Activated T-cell treated with anti-CD3 and anti-CD28 coated beads for 1 hour (primary cell): ENCODE measurements around the gene TTLL6.
"Not testable (repeated sequence)": the region's sequence is repeated elsewhere in the genome, so short reads cannot be mapped to it uniquely, and the experiment has no call there.

ENCODE experiments used
- DNase-seq: peaks from one replicate; pipeline ENCODE4 v3.0.0-alpha.2; 2020; ENCODE audit warnings: low read depth

TTLL6 gene

DNA sequence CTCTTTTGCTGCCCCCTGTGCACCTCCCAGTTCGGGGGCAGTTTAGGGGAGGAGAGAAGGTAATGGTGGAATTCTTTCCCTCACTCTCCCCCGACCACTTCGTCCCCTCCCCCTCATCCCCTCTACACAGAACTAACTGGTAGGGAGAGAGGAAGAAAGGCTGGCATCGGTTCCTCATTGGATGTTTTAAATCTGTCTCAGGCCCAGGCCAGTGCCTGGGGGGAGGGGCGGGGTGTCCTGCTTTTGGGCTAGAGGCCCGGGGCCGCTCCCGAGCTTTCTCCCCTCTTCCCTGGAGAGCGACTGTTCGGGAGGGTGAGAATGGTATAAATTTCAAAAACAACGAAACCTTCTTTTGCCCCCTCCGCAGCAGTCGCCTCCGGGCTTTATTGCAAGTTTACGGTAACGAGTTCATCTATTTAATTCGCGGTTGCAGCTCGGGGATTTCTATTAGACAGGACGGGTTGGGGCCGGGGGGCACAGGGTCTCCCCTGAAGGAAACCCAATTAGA is 94.1 kb downstream of the TTLL6 start, which contains the start of gene PRAC2:
PRAC2 (plus strand) TSS at position 271 of the 508 bp plus-strand sequence. CDS start 1,226 bp downstream, outside the sequence.
- no peak for DNase-seq

DNA sequence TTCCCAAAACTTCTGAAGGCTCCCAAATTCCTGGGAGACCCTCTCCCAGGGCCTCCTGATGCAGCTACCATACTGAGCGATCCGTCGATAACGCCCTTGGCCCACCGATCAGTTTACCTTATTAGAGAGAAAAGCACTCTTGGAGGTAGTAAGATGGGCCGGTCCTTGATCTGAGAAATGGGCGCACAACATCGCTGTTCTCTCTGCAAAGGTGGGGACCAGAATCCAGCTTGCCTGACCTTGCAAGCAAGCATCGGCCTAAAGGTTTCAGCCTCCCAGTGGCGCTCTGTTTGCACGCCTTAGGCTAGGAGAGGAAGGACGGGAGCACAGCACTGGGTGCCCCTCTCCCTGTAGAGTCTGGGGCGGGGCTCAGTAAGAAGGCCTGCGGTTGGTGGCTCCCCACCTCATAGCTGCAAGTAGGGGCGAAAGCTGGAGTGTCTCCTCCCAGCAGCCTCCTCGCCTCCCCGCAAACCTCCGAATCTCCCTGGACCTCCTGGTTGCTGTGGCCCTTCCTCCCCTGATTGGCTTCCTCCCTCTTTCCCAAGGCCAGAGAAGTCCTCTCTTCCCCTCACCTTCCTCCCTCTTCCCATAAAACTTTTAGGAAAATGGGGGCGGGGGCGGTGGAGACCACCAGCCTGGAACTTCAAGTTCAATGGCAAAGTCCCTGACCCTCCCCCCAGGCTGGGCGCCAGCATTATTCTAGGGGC is 94.7 kb downstream of the TTLL6 start, which contains the start of gene PRAC1:
PRAC1 (minus strand) TSS at position 318 of the 707 bp plus-strand sequence; CDS start at position 192, 126 bp downstream.
- no peak for DNase-seq

DNA sequence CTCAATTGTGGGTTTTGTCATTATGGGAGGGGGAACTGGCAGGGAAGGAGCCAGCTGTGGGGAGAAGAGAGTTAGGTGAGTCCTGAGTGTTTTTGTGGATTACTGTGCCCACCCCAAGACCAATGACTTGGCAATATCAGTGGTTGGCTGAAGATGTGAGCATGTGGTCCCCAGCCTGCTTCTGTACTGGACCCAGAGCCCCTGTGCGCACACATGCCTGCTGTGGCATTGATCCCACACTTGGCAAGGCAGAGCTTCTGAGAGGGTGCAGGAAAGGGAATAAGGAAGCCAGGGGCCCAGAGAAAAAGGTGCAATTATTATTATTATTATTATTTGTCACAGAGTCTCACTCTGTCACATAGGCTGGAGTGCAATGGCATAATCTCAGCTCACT is 96.0 kb downstream of the TTLL6 start:
- no peak for DNase-seq

DNA sequence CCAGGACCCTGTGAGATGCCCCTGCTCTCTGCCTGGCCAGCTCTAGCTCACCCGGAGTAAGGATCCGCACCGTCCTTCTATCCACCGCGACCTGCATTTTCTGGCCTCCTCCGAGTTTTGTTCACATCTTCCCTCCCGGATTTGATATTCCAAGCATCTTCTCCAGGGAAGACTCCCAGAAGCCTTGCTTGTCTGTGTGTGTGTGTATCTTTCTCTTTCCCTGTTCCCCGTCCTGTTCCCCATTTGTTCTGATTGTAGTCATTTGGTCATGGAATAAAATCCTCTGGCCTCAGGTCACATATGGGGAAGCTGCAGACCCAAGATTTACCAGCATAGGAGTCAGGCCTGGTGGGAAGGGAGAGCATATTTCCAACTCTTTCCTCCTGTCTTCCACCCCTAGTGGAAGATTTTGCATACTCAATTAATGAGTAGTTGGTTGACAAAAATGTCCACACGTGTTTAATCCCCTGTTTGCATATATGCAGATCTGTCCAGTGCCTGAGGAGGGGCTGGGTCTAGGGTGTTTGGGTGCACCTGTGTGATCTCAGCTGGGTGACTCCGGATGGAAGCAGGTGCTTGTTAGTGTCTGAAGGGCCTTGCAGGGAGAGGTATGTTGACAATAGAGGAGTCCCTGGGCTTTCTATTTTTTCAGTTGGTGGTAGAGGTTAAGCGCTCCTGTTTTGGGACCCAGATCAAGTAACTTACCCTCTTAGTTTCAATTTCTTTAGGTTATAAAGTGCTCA is 96.6 kb downstream of the TTLL6 start:
- no peak for DNase-seq

DNA sequence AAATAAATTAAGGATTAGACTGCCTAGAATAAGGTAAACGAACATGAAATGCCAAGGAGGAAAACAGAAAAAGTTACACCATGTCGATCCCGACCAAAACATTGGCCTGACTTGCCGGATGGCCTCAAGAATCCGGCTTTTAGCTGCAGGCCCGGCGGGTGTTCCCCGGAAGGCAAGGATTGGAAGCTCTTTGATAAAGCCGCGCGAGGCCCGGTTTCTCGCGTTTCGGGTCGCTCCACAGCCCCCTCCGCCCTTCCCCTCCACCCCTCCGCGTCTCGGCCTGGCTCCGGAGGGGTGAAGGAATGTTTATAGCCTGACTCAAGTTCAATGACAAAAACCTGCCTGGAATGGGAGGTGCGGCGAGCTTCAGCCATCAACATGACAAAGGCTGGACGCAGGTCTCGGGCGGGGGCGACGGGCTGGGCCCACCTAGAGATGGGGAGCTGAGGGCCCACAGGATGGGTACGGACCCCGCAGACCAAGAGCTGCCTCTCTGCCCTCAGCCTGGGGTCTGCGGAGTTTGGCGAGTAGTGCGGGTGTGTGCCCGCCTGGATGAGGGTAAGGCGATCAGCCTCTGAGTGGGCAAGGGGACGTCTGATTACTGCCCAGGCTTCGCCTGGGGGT is 97.3 kb downstream of the TTLL6 start:
- no peak for DNase-seq

DNA sequence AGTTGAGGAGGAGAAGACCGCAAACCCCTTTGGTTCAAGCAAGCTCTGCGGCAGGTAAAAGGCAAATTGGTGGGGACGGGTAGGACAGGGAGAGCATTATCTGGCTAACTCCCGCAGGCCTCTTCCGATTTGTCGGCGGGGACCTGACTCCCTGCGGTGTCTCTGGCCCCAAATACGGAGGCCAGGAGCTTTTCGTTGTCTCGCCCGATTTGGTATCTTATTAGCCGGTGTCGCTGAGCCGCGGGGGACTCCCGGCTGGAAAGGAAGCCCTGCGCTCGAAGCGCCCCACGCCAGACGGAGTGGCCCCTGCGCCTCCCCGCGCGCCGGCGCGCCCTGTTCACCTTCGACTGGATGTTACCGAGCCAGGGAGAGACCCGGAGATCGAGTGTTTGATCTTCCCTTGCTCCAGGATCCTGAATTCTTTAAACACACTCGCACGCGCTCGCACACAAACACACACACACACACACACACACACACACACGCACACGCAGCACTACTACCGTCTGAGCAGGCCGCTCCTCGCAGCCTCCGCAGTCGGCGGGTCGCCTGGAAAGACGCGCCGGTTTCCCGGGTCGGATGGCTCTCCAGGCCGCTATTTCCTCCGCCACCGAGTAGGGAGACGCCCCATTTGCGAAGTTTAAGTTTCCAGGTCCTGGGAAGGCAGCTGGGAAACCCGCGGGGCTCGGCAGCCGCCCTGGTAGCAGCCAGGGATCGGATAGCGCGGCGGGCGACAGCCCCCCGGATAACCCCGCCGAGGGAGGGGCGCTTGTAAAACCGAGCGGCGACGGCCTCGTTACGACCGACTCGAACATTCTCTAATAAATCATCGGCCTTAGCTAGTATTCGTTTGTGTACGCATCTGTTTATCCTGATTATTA is 98.0 kb downstream of the TTLL6 start:
- DNase-seq, result no peak

DNA sequence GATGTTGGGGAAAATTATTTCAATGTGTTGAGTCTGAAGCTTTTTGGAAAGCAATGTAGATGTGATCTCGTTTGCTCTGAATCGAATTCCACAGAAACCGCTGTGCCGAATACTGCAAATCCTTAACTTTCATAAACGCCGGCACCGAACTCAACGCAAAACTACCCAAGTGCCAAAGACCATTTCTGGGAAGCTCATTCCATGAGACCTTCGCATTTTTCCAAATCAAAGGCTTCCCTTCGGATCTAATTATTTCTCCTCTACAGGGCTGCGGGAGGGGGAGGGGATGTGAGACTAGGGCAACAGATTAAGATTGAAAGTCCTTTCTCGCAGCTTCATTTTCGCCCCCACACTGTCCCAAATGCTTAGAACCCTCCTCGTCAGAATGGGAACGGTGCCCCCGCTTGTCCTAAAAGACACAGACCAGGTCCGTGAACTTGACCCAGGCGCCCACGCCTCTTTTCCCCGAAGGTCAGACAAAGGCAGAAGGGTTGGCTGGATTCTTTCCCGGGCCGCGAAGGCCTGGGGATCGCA is 98.7 kb downstream of the TTLL6 start:
- DNase-seq, result no peak

DNA sequence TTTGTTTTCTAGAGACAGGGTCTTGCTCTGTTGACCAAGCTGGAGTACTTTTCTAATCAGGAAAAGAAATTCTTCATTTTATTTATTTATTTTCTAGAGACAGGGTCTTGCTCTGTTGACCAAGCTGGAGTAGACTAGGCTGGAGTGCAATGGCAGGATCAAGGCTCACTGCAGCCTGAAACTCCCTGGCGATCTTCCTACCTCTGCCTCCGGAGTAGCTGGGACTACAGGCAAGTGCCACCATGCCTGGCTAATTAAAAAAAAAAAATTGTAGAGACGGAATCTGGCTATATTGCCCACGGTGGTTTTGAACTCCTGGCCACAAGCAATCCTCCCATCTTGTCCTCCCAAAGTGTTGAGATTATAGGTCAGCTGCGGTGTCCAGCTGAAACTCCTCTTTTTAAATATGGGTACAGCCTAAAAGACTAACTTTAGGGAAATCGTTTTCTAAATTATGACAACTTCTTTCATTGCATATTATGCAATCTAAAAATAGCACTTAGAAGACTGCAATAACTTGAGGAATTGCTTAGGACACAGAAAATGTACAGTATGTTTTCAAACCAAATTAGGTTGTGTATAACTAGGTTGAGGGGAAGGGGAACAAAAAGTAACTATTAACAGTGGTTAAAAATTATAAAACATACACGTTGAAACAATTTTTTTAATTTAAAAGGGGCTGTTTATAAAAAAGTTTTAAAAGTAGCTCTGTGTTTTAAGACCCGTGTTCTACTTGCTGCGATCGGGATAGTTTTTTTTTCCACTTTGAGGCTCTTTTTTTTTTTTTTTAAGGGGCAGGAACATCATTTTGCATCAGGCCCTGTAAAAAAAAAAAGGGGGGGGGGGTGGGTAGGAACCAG is 99.4 kb downstream of the TTLL6 start:
- DNase-seq, result no peak

DNA sequence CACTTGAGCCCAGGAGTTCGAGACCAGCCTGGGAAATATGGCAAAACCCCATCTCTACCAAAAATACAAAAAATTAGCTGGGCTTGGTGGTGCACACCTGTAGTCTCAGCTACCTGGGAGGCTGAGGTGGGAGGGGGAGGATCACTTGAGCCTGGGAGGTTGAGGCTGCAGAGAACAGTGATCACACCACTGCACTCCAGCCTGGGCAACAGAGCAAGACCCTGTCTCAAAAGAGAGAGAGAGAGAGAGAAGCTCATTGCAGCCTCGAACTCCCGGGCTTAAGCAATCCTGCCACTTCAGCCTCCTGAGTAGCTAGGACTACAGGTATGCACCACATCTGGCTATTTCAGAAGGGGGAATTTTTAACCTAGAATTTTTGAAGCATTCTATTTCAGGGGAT is 100.5 kb downstream of the TTLL6 start:
- DNase-seq, result not testable (repeated sequence)

DNA sequence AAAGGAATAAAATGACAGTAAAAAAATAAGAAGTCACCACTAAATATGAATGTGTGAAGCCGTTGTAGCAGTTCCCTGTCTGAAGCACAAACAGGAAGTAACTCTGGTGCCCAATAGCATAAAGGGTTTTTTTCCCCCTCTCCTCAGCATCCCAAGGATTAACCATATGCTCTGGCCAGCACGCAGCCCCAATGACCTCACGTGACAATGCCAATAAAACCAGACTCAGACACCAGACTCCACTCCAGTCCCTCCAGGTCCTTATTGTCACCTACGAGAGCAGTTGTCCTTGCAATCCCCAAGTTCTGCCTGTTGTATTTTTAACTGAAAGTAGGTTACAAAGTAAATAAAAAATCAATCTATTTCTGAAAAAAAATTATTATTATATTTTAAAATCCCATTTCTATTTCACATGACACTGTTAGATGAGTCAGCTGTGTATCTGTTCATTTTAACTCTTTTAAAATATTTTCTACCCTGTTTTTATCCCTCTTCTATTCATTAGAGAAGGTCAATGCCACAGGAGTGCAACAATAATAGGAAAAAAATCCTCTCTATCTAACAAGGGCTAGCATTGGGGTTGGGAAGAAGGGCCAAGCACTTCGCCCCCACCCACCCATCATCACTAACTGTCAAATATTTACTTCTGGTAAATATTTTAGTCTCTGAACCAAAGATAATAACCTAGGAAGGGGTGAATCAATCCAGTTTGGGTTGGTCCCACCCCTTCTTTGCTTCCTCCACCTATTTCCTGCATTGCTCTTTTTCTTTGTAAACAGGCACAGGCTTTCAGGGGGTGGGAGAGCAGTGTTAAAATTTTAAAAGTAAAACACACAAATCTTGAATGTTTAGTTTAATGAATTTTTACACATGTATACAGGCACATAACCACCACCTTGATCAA is 101.3 kb downstream of the TTLL6 start:
- no peak for DNase-seq
